Testis (tissue), 2 donors: ENCODE data around the gene NASP.

Source experiments
- CTCF ChIP-seq, 3 experiments: fragments of 450-650 bp in 2 of 3; fragments of 200-600 bp in 1 of 3; sonication (generic) in 1 of 3; IDR thresholded peaks; one replicate each; pipeline ENCODE4 v1.5.1; 2016 to 2019; ENCODE audit warnings: antibody characterized with exemption in 3 of 3, mild to moderate bottlenecking in 2 of 3, moderate library complexity in 1 of 3
- POLR2A ChIP-seq: fragments of 450-650 bp; IDR thresholded peaks from one replicate; pipeline ENCODE4 v1.6.1; 2017; ENCODE audit warnings: antibody characterized with exemption, mild to moderate bottlenecking, moderate library complexity

- TF ChIP-seq CTCF (IDR thresholded peaks at IDR 0.05) (no peak), POLR2A (no peak)
Observed at GRCh38 chr1:45566722-45567121, 17.1 kb upstream of the NASP start.
